Glomerular visceral epithelial cell (primary cell): ENCODE results near the gene ZNF407.

Experiments used
- DNase-seq: peaks from one replicate; pipeline ENCODE4 v3.0.0-alpha.2; 2016; ENCODE audit errors: extremely low spot score

Gene ZNF407

DNA sequence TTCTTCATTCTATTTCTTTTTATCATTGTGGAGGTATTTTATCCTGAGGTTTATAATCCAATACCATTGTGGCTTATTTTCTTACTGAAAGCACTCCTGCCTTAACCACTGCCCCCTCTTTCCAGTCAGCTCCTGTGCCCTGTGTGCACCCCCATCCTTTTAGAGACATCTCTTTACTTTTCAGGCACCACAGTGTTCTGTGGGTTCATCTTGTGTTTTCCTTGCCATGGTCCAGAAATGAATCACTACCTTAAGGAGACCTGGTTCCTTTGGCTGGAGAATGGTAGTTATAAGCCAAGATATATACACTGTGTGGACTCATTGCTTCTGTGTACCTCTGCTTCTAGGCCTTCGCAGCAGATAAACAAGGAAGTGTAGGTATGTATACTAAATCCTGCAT is 332.9 kb downstream of the ZNF407 start:
- peak; percentile 7 for DNase-seq

DNA sequence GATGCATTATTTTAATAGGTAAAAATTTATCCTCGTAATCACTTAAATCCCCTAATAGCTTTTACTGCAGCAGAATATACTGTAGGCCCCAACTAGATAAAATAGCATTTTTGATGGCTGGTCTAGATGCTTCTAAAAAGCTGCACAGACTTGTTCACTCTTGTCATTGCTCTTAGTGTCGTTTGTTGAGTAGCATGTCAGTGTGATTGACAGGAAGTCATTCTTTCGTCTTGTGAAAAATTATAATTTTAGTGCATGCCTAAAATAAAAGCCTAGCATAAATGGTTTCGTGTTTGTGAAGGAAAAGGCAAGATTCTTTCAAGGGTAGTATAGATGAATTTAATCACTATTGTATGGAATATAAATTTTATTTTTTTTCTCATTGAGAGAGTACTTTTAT is 336.3 kb downstream of the ZNF407 start:
- DNase-seq: no peak

DNA sequence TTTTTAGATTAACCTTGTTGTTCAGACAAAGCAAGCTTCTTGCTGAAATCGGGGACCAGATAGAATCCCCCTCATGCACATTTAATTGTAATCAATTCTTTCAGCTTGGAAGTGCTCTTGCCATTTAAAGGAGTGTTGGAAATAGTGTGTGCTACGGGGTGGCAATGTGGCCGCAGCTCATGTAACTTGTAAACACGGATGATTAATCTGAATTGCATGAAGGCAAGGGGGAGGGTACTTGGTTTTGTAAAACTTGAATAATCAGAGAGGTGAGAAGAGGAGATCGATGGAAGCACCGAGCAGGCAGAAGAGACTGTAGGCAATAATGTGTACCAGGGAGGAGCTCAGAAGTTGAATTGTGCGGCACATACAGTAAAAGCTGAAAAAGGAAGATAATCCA is 337.8 kb downstream of the ZNF407 start:
- no peak for DNase-seq

DNA sequence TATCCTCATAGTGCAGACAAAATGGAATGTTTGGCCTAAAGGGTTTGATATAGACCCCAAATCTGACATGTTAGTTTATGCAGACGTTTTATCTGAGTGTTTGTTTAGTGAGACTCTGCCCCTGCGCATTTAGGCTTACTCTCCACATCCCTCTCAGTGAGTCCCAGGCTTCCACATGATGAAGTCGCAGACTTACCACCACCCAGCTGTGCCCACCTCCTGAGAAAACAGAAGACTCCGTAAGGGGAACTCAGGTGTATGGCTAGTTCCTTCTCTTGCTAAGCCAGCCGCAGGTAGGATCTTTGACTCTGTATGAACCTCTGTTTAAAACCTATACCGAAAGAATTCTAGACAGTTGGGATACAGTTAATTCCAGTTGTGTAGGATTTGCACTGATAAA is 338.7 kb downstream of the ZNF407 start:
- no peak for DNase-seq

DNA sequence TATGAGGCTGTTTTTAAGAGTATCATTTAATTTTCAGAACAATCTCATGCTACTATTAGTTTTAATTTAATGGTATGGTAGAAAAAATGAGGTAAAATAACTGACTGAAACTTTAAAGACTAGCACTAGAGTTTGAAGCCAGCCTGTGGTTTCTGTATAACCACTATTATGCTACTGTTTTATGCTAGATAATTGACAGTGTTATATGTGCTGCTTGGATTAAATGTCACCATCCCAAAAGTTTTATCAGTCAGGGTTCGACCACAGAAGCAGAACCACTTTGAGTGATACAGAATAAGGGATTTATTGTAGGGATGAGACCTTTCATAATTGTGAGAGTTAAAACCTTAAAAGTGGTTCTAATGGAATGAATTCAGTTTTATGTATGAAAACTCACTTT is 339.6 kb downstream of the ZNF407 start:
- no peak for DNase-seq

DNA sequence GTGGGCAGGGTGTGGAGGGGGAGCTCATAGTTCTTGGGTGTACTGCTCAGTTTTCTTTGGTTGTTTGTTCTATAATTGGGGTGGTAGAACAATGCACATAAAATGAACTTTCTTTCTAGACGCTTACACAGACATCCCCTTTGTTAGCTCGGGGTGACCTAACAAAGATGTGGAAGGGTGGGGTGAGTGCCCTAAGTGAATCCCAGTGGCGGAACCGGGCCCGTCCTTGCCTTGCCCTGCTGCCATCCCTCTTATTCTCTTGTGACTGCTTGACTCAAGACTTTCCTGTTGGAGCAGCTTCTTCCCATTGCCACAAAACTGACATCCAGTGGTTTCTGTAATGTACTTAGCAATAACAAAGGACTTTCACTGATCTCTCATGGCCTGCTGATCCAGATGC is 343.2 kb downstream of the ZNF407 start:
- DNase-seq: no peak

DNA sequence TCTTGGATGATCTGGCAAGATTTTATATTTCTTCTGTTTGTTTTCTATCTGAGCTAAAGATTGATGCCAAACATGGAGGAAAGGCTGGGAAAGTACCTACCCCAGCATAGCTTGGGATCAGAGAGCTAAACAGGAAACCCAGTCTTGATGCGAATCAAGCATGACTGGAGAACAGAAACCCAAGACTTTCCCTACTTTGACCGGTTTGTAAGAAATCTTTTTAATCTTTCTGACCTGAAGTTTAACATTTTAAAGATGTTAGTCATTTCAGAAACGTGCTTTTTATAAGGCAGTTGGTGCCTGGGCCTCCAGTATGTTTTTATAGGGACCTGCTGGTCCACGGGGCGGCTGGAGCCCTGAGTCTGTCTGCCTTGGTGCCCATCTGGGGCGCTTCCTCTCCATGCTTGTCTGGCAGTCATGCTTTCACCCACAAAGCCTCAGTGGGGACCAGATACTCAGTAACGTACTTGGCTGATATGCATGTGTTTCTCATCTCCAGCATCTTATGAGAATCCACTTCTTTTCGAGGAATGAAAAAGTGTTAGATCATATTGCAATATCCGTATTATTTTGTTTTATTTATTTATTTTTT is 344.7 kb downstream of the ZNF407 start:
- peak; percentile 41 for DNase-seq

DNA sequence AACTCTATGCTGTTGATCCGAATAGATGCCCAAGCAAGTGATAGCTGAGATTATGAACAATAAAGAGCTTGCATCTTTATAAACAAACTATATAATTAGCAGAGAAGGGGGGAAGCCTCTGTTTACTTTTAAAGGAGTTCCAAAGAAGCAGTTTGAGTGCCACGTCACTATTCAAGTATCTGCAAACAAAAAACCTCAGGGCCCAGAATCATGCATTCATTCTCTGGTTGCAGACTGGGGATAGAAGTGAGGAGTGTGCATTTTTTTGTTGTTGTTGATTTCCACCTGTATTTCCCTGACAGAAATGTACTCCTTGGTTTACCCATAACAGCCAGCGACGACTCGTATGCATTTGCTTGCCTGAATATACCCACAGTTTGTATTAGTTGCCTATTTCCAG is 347.0 kb downstream of the ZNF407 start:
- no peak for DNase-seq

DNA sequence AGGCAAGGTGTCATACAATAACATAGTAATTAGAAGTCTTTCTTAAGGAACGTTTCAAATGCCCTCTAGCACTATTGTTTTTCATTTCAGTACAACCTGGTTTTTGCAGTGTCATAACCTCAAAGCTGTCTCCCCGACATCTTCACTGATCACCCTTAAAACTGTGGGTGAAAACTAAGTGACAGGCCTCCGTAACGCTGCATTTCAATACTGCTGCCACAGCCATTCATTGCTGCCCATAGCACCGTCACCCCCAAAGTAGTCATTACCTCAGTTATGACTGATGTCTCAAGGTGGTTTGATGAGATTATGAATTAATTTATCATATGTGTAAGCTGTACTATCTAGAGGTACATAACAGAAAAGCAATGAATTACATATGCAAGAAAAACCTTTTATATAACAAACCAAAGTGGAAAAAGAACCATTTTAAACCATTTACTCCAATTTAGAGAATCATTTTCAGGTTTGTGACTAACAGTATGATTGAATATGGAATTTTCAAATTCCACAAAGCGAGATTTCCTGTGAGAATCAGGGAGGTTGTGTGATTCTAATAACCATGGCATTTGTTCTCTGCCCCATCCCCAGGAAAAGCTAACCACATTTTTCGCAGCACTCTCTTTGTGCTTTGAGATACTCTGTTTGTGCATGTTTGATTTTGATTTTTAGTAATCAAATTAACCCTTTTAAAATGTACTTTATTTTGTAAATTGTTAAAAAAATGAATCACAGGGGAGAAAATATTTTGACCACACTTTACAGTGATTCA is 348.3 kb downstream of the ZNF407 start:
- DNase-seq: peak; percentile 7

DNA sequence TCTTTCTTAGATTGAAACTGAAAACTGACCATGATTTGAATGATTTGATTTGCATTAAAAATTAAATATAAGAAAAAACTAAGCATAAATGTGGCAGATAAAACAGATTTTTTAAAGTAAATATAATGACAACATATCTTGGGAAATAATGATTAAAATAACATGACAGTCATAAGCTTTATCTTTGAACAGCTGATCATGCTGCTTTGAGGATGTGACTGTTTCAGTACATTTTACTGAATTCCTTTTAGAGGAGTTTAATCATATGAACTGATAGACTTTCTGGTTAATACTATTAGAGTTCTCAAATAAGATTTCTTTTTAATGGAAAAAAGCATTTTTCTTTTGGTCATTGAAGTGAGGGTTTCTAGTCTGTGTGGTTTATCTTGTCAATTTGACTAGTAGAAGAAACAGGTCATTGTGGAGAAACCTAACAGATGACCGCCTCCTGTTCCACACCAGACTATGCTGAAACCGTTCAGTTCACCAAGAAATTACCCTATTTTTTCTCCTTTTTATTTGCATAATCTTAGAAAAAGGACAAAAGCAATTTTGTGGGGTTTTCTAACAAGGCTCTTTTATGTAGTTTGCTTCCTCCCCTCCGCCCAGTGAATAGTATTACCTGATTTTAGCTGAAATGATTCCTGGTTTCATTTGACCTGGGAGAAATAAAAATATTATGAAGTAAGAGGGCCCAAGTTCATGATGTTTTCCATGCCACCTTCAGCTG is 349.1 kb downstream of the ZNF407 start:
- DNase-seq: no peak

DNA sequence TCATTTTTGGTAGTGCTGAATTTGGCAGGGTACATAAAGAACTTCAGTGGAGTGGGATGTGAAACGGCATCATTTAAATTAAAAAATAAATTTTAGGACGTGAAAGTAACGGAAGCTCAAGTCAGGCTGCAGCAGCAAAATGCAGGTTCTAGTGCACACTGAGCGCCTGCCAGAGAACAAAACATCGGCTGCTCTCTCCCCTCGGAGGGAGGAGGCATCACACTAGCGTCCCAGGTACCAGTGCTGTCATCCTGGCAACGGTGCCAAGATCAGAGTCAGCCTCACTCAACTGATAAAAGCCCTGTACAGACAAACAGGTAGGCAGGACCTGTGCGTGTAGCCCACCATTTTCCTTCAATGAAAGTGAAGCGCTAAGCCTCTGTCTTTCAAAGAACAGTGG is 349.7 kb downstream of the ZNF407 start:
- no peak for DNase-seq

DNA sequence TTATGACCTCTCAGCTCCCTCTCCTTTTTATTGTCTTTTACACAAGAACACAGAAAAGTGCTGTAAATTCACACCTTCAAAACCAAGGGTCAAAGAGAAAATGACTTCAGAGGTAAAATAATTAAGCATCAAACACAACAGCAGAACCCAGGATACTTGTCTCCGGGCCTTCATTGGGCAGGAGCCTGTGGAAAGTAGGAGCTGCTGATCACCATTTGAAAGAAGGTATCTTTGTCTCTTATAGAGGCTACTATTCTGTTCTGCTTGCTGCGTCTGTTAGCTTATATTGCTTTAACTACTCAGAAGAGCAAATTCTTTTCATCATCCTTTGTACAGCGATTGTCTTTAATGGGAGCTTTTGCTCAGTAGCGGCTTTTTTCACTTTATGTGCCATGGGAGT is 350.2 kb downstream of the ZNF407 start:
- no peak for DNase-seq

DNA sequence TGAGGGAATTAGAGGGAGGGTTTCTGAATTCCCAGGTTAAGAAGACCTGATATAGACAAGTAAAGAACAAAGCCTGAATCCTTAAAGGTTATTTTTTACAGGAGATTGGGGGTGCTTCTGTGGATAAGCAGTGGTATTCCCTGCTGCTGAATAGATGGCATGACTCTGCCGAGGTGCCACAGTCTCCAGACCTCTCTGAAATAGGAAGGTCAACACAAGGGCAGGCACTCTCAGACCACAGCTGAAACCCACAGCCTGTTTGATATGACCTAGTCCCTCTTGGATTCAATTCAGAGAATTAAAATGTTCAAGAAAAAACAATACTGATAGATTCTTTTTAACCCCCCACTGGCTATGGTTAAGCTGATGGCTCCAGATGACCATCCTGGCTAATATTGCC is 351.9 kb downstream of the ZNF407 start:
- DNase-seq: peak; percentile 50

DNA sequence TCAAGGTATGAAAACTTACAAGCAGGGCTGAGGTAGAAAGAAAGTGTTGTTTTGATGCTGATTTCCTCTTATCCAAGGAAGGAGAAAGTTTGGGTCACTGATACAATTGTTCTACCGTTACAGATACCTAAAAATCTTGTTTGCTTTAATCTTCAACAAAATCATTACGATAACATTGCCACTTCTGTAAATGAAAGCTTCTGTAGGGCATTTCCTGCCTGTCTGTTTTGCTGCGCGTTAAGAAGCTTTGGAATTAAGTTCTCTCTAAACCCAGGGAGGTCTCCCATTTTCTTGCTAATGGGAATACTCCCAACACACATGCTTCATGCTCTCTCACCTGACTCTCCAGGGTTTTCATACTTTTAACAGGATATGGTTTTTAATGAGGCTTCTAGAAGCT is 352.8 kb downstream of the ZNF407 start:
- no peak for DNase-seq

DNA sequence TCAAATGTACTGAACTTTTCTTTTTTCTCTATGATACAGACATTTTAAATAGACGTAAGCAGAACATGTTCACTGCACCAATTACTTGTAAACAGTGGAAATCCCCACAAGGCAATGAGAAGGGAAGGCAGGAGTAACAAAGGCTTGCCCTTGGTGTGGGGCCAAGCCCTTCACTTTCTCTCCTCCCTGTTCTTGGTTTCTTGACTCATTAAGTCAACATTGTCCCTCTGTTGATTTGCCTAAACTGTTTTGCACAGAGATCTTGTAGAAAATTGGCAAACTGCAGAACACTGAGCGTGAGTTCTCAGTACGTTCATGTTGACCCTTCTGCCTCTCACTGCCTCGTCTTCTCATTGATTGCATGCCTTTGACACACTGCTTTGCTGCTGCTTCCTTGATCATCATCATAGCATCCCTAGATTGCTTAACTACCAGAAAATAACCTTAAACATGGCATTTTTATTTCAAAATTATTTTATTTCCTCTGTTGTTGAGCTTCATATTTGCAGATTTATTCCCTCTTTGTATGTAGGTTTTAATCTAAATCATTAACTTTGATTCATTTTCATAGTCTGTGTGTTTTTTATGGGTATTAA is 353.6 kb downstream of the ZNF407 start:
- peak; percentile 79 for DNase-seq

DNA sequence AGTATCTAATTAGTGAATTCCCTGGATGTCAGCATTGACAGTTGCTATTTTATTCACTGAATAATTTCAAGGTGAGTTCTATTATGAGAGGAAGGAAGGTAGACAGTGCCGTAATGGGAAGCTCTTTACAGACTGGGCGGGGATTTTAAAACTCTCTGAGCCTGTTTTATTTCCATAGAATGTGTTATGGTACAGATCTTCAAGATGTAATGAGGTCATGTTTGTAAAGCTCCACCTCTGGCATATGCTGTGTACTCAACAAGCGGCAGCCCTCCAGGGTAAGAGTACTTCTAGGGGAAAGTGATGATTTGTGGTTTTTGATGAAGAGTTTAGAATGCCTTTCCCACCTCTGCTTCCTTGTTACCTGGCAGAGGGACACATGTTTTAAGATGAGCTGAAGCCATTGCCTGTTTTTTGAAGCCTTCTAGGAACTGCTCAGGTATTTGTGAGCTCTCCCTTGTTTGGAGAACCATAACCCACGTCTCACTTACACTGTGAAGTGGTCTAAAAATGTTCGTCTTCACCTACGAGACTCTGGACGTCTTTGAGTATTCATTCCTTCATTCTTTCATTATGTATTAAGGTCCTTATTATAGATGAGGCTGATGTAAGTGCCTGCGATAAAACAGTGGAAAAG is 360.0 kb downstream of the ZNF407 start:
- DNase-seq: no peak

DNA sequence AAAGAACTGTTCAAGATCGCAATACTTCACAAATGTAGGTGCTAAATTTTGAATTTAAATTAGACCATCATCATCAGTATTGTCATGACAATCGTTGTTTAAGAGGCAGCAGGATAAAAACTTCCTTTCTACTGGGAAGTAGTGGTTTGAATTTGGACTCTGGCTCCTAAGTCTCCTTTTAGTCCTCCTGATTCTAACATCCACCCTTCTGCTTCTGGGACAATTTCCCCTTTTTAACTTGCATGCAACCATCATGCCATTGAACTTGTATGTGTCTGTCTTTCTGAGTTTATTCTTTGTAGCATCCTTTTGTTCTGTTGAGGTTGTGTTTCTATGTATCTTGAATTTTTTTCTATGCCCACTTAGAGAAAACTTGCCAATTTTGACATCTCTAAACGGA is 361.5 kb downstream of the ZNF407 start:
- no peak for DNase-seq

DNA sequence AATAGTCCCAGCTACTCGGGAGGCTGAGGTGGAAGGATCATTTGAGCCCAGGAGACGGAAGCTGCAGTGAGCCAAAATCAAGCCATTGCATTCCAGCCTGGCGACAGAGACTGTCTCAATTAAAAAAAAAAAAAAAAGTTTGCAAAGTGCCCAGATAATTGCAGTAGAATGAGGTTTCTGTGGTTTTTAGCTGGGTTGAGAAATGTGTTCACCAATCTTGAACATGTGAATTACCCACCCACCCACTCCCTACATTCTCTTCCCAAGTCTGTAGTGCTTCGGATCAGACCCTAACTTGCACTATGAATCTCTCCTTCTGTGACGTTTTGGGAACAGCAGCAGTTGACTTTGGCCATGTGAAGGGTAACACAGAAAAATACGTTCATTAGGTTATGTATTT is 363.9 kb downstream of the ZNF407 start:
- DNase-seq: no peak

DNA sequence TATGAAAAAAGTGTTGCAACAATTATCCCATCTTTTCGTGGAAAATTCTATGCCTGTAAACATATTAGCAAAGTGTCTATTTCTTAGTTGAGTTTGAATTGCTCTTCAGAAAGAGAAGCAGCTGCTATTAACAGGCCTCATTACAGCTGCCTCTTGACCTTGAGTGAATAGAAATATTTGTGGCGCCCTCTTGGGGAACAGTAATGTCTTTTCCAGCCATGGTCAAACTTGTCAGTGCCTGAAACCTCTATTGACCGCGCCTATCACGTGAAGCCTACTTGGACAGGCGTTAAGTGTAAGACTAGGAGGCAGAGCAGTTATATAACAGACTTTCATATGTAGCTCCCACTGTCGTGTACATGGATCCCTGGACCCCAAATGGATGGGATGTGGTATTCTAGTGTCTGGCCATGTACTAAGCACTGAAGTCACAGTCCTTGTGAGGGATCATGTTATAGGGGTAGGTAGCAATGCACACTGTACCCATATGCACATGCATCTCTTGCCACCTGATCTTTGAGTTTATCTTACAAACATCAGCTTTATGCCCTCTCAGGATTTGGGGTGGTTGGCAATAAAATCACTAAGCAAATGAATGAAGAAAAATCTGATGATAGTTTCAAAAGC is 366.3 kb downstream of the ZNF407 start:
- DNase-seq: peak; percentile 57

DNA sequence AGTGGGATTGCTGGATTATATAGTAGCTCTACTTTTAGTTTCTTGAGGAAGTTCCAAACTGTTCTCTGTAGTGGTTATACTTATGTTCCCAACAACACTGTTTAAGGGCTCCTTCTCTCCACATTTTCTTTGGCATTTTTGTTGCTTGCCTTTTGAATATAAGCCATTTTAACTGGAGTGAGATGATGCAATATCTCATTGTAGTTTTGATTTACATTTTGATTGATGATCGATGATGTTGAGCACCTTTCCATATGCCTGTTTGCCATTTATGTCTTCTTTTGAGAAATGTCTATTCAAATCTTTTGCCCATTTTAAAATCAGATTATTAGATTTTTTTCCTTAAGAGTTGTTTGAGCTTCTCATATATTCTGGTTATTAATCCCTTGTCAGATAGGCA is 368.0 kb downstream of the ZNF407 start:
- DNase-seq: no peak

DNA sequence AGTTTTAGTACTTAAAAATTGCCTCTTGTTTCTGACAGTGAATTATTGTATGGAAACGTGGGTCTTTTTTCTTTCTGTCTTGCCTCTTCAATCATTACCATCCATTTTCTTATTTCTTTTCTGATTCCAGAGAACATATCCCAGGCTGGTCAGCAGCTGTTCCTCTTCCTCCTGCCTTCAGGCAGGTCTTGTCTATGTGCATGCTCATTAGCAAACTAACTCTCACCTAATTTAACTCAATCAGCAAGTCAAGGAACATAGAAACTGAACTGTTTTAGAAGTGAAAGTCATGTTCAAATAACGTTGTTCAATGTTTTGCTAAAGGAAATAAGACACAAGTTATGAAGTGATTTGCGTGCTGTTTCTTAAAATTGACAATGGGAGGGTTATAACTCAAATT is 369.8 kb downstream of the ZNF407 start:
- DNase-seq: no peak

DNA sequence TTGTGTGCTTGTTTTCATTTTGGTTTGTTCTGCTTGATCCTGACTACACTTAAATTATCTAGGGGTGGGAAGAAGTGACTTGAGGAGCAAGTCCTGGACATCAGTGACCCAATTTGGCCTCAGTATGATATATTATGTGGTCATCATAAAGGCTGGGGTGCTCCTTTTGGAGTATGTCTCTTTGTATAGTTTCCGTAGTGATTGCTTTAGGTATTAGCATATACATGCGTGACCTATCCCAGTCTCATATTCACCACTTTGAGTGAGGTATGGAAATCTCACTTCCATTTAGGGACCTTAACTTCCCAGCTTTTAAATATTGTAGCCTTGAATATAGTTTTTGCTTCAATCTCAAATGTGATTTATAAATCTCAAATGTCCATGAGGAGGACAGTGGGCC is 370.3 kb downstream of the ZNF407 start:
- no peak for DNase-seq
